ENCODE results near the gene KIFC3. TPM values are rescaled to one million over a fixed set of nuclear protein-coding genes. Genes with fewer than 3 reads are reported as not detected.

Gene KIFC3
- total and polyA plus RNA-seq, 2 donors (not counting 1 experiment from before 2014, with no cell fraction given): 0.07 to 0.67 TPM

DNA sequence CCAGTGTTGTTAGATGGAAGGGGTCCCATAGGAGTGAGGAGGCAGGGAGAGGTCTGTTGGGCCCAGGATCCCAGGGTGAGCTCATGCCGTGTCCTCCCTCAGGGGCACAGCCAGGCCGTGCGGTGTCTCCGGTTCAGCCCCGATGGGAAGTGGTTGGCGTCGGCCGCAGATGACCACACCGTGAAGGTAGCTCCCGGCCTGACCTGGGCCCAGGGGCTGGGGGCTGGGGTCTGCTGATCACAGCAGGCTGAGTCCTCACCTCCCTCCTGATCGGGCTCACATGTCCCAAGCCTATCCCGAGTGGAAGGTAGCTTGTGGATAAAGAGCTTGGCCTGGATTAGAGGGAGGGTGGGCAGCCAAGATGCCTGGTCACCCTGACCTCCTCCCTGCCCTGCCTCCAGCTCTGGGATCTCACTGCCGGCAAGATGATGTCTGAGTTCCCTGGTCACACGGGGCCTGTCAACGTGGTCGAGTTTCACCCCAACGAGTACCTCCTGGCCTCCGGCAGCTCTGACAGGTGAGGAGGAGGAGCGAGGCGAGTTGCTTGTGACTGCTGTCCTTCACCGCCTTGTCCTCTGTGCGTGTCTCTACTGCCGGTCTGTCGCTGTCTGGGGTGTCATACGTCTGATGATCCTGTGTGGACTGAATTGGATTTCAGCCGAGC is 50.6 kb downstream of the KIFC3 start:
- TF ChIP-seq, protein P1, sequence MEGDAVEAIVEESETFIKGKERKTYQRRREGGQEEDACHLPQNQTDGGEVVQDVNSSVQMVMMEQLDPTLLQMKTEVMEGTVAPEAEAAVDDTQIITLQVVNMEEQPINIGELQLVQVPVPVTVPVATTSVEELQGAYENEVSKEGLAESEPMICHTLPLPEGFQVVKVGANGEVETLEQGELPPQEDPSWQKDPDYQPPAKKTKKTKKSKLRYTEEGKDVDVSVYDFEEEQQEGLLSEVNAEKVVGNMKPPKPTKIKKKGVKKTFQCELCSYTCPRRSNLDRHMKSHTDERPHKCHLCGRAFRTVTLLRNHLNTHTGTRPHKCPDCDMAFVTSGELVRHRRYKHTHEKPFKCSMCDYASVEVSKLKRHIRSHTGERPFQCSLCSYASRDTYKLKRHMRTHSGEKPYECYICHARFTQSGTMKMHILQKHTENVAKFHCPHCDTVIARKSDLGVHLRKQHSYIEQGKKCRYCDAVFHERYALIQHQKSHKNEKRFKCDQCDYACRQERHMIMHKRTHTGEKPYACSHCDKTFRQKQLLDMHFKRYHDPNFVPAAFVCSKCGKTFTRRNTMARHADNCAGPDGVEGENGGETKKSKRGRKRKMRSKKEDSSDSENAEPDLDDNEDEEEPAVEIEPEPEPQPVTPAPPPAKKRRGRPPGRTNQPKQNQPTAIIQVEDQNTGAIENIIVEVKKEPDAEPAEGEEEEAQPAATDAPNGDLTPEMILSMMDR (IDR thresholded peaks at IDR 0.05): no peak
- no peak for TF ChIP-seq EZH2 (IDR thresholded peaks at IDR 0.05; ENCODE audit: borderline replicate concordance, insufficient read depth, low read depth, low read length, poor library complexity, severe bottlenecking)
- H3K36me3 ChIP-seq (replicated peaks in 1 of 2; ENCODE audit: control extremely low read depth in 1 of 2, control insufficient read depth in 1 of 2, extremely low read depth in 1 of 2, insufficient read depth in 2 of 2, low read length in 1 of 2): peaks cover 0 to 3% of the 10 kb centered on the region in 2 experiments
- H3K9ac ChIP-seq (ENCODE audit: low read length): no peak overlapping the region
- Mint-ChIP-seq H3K9me3 (ENCODE audit: insufficient read depth) (no peaks in the 10 kb centered on the region), H3K4me3 (no peak overlapping the region), H3K27ac (no peak overlapping the region), H3K4me1 (no peaks in the 10 kb centered on the region), H3K27me3 (no peaks in the 10 kb centered on the region)
- ChIA-PET CTCF (no interaction called here), POLR2A (no interaction called here)
- H3K27ac ChIP-seq (ENCODE audit: low read length in 2 of 2): no peak overlapping the region
- ATAC-seq (ENCODE audit: low read depth) (no peak), DNase-seq (no peak)
- intact Hi-C loops (cut with micrococcal nuclease): no loop called here
- no peak overlapping the region for H3K4me3 ChIP-seq (ENCODE audit: control extremely low read depth in 1 of 5, extremely low read depth in 1 of 5, insufficient read depth in 1 of 5, low read depth in 2 of 5, low read length in 4 of 5)
- WGBS (ENCODE audit: insufficient coverage): 98% methylated on average over 26 of the region's 26 CpGs
- H3K4me2 ChIP-seq (replicated peaks; ENCODE audit: low read depth, low read length, poor library complexity, severe bottlenecking): no peak overlapping the region
- no peaks in the 10 kb centered on the region for H3K27me3 ChIP-seq (replicated peaks in 1 of 4; ENCODE audit: control extremely low read depth in 1 of 4, control insufficient read depth in 3 of 4, insufficient read depth in 4 of 4, low read length in 3 of 4)
- H4K20me1 ChIP-seq (ENCODE audit: control insufficient read depth, insufficient read depth, low read length, poor library complexity, severe bottlenecking): no peaks in the 10 kb centered on the region
- no peaks in the 10 kb centered on the region for H3K79me2 ChIP-seq (ENCODE audit: control insufficient read depth, insufficient read depth, low read length)
- H3K9me3 ChIP-seq (ENCODE audit: control extremely low read depth in 1 of 3, control insufficient read depth in 2 of 3, insufficient read depth in 1 of 3, low read length in 2 of 3): no peaks in the 10 kb centered on the region
- no peak overlapping the region for H2AFZ ChIP-seq (ENCODE audit: insufficient read depth, low read depth, low read length, poor library complexity, severe bottlenecking)
- H3K4me1 ChIP-seq (ENCODE audit: control insufficient read depth in 2 of 2, insufficient read depth in 2 of 2, low read length in 2 of 2): no peaks in the 10 kb centered on the region

DNA sequence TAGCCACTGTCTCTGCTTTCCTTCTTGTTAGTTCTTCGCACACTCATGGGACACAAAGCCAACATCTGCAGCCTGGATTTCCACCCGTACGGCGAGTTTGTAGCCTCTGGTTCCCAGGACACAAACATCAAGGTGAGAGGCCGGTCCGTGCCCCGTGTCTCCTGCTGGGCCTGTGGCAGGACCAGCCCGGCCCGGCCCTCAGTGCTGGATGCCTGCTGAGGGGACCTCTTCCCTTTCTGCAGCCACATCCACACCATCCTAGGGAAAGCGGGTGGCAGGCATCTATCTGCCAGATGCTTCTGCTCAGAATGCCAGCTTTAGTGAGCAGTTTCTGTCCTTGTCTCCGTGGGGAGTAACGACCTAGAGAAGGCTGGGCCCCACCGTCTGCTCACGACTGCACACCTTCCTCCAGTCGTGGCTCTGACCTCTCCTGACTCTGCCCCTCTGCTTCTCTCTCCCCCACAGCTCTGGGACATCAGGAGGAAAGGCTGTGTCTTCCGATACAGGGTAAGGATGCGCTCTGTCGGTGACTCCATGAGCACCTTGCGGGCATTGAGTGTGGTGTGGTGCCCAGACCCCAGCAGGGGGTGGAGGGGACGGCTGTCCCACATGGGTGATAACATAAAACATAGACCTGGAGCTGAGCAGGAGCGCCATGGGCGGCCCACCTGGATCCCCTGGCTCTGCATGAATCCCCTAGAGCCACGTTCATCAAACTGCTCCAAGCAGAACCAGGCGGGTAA is 51.3 kb downstream of the KIFC3 start:
- ChIA-PET CTCF (no interaction called here), POLR2A (no interaction called here)
- Histone ChIP-seq H2AFZ (ENCODE audit: insufficient read depth, low read depth, low read length, poor library complexity, severe bottlenecking) (no peak overlapping the region), H4K20me1 (ENCODE audit: control insufficient read depth, insufficient read depth, low read length, poor library complexity, severe bottlenecking) (no peaks in the 10 kb centered on the region), H3K4me3 (ENCODE audit: control extremely low read depth in 1 of 5, extremely low read depth in 1 of 5, insufficient read depth in 1 of 5, low read depth in 2 of 5, low read length in 4 of 5) (no peak overlapping the region), H3K36me3 (replicated peaks in 1 of 2; ENCODE audit: control extremely low read depth in 1 of 2, control insufficient read depth in 1 of 2, extremely low read depth in 1 of 2, insufficient read depth in 2 of 2, low read length in 1 of 2) (peaks cover 0 to 3% of the 10 kb centered on the region in 2 experiments), H3K9me3 (ENCODE audit: control extremely low read depth in 1 of 3, control insufficient read depth in 2 of 3, insufficient read depth in 1 of 3, low read length in 2 of 3) (no peaks in the 10 kb centered on the region), H3K4me2 (replicated peaks; ENCODE audit: low read depth, low read length, poor library complexity, severe bottlenecking) (no peak overlapping the region), H3K27ac (ENCODE audit: low read length in 2 of 2) (no peak overlapping the region), H3K9ac (ENCODE audit: low read length) (no peak overlapping the region), H3K79me2 (ENCODE audit: control insufficient read depth, insufficient read depth, low read length) (no peaks in the 10 kb centered on the region), H3K27me3 (replicated peaks in 1 of 4; ENCODE audit: control extremely low read depth in 1 of 4, control insufficient read depth in 3 of 4, insufficient read depth in 4 of 4, low read length in 3 of 4) (no peaks in the 10 kb centered on the region), H3K4me1 (ENCODE audit: control insufficient read depth in 2 of 2, insufficient read depth in 2 of 2, low read length in 2 of 2) (no peaks in the 10 kb centered on the region)
- no peak for DNase-seq
- 97% methylated on average over 24 of the region's 24 CpGs for WGBS (ENCODE audit: insufficient coverage)
- no peak overlapping the region for H3K27ac Mint-ChIP-seq
- H3K4me3 Mint-ChIP-seq: no peak overlapping the region
- H3K4me1 Mint-ChIP-seq: no peaks in the 10 kb centered on the region
- TF ChIP-seq, protein P1 (IDR thresholded peaks at IDR 0.05): no peak
- no peak for TF ChIP-seq EZH2 (IDR thresholded peaks at IDR 0.05; ENCODE audit: borderline replicate concordance, insufficient read depth, low read depth, low read length, poor library complexity, severe bottlenecking)
- no peaks in the 10 kb centered on the region for H3K9me3 Mint-ChIP-seq (ENCODE audit: insufficient read depth)
- H3K27me3 Mint-ChIP-seq: no peaks in the 10 kb centered on the region
- ATAC-seq (ENCODE audit: low read depth): no peak
- intact Hi-C loops (cut with micrococcal nuclease): no loop called here
